ENCODE measurements around the gene MYO6.
"Not testable (repeated sequence)": the region's sequence is repeated elsewhere in the genome, so short reads cannot be mapped to it uniquely, and the experiment has no call there.

Gene MYO6

GRCh38 chr6:75893776-75894152 lies 144.7 kb downstream of the MYO6 start:
- no peak for DNase-seq

GRCh38 chr6:75896526-75896925 lies 147.5 kb downstream of the MYO6 start:
- no peak for DNase-seq

- not testable (repeated sequence) for DNase-seq
Measured at GRCh38 chr6:75900216-75900615, 151.2 kb downstream of the MYO6 start.

GRCh38 chr6:75905129-75905528 lies 156.1 kb downstream of the MYO6 start:
- not testable (repeated sequence) for DNase-seq

GRCh38 chr6:75906871-75907270 lies 157.8 kb downstream of the MYO6 start:
- DNase-seq: no peak

- DNase-seq: no peak
Measured at GRCh38 chr6:75907444-75907843, 158.4 kb downstream of the MYO6 start.

- DNase-seq: no peak
Measured at GRCh38 chr6:75913040-75913439, 164.0 kb downstream of the MYO6 start.

- DNase-seq: no peak
Measured at GRCh38 chr6:75922226-75922625, 173.2 kb downstream of the MYO6 start.

GRCh38 chr6:75926293-75927168 lies 177.5 kb downstream of the MYO6 start:
- no peak for DNase-seq

- DNase-seq: no peak
Measured at GRCh38 chr6:75931011-75931680, 182.1 kb downstream of the MYO6 start.

GRCh38 chr6:75932067-75932466 lies 183.0 kb downstream of the MYO6 start:
- DNase-seq: peak; percentile 38

GRCh38 chr6:75933387-75933975 lies 184.4 kb downstream of the MYO6 start:
- no peak for DNase-seq

GRCh38 chr6:75934643-75935472 lies 185.8 kb downstream of the MYO6 start:
- DNase-seq: peak; percentile 65

GRCh38 chr6:75935473-75935793 lies 186.4 kb downstream of the MYO6 start:
- DNase-seq: no peak

- no peak for DNase-seq
Measured at GRCh38 chr6:75936682-75937081, 187.6 kb downstream of the MYO6 start.

GRCh38 chr6:75937846-75938245 lies 188.8 kb downstream of the MYO6 start:
- DNase-seq: no peak

GRCh38 chr6:75940564-75940963 lies 191.5 kb downstream of the MYO6 start:
- DNase-seq: no peak

GRCh38 chr6:75941509-75941908 lies 192.5 kb downstream of the MYO6 start:
- DNase-seq: no peak

GRCh38 chr6:75943381-75943780 lies 194.3 kb downstream of the MYO6 start:
- no peak for DNase-seq

- DNase-seq: no peak
Measured at GRCh38 chr6:75946146-75946831, 197.2 kb downstream of the MYO6 start.

- DNase-seq: no peak
Measured at GRCh38 chr6:75947935-75948334, 198.9 kb downstream of the MYO6 start.

- no peak for DNase-seq
Measured at GRCh38 chr6:75952128-75952527, 203.1 kb downstream of the MYO6 start.

GRCh38 chr6:75963569-75963968 lies 214.5 kb downstream of the MYO6 start:
- DNase-seq: no peak

All from hematopoietic multipotent progenitor cell treated with erythropoietin and hydrocortisone succinate and interleukin-3 and kit ligand, for 8 days (in vitro differentiated cells).